GM19025 (cell line): ENCODE measurements around the gene HDGFL3.
"Not testable (repeated sequence)": the region's sequence is repeated elsewhere in the genome, so short reads cannot be mapped to it uniquely, and the experiment has no call there.

Experiments used
- ATAC-seq: cut with Tn5 transposase; IDR thresholded peaks from one replicate; pipeline ENCODE4 v1.9.1; 2021; ENCODE audit warnings: mild to moderate bottlenecking, low read depth, moderate library complexity; ENCODE audit not compliant: unreplicated experiment

The HDGFL3 gene

DNA sequence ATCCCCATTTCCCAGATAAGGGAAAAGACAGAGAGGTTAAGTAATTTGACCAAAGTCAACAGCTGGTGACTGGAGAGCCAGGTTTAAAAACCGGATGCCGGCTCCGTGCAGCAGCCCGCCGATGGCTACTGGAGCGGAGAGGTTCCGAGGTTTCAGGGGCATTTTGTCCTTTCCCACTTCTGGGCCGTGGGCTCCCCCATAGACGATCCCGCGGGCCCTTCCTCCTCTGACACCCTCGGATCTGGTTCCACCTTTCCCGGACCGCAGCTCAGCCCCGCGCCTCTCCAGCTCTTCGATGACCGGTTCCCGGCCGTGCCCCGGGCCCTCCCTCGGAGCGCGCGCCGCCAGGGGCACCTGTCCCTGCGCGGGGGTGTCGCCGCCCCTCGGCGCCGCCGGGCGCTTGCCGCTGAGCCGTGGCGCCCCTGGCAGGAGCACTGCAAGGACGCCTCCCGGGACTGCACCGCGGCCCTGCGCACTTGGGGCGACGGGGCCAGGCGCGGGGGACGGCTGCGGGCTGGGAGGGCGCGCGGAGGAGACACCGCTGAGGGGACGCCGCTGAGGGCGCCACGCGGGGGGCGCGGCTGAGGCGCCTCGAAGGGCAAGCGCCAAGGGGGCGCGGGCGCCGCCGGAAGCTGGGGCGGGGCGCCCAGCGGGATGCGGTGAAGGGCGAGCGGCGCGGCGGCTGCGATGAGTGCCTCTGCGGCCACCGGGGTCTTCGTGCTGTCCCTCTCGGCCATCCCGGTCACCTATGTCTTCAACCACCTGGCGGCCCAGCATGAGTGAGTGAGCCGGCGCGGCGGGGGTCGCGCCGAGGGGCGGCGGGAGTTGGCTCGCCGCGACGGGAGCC is 100.4 kb downstream of the HDGFL3 start, which contains the start of gene TM6SF1:
TSS of gene TM6SF1 (plus strand) at position 652 of the 847 bp plus-strand sequence. CDS start at position 688, 36 bp downstream.
- ATAC-seq, result no peak

DNA sequence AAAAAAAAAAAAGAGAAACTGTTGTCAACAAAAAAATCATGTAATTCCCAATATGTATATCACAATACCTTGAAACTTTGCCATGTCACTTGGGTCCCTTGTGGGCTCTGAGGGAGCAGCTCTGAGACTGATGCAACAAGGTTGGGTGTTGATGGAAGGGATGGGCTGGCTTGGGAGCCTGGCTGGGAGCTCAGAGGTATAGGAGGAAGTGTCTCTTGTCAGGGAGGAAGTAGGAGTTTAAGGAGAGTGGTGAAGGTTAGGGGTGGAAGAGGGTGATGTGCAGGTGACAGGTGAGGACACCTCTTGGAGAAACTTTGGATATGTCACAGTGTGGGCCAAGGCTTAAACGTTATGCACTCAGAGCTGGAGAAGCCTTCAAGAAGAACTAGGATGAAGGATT is 102.2 kb downstream of the HDGFL3 start:
- ATAC-seq, result no peak

DNA sequence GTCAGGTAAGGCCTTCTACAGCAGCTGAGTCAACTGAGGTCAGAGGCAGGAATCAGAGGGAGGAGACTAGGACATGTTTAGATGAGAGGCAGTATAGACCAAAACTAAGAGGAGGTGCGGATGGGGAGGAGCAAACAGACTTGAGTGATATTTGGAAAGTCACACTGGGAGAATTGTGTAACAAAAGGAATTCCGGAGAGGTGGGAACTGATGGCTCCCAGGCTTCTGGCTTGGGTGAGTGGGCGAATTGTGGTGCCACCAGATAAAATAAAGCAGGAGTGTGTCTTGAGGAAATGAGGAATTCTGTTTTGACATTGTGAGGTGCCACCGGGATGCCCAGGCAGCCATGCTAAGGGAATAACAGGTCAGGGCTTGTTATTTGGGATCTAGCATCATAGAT is 103.5 kb downstream of the HDGFL3 start:
- ATAC-seq, result no peak

DNA sequence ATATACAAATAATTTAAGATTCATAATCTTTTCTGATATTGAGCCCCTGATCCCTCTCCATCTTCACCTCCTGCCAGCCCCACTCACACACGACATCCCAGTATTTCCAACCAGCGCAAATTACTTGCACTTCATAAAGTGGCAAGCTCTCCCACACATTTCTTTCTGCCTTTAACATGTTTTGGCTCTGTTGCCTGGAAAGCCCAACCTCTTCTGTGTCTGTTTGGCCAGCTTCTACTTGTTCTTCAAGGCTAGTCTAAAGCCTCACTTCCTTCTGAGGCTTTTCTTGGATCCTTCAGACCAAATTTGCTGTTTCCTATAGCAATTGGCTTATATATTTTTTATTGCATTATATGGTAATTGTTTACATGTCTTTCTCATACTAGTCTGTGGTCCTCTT is 105.3 kb downstream of the HDGFL3 start:
- ATAC-seq, result no peak

DNA sequence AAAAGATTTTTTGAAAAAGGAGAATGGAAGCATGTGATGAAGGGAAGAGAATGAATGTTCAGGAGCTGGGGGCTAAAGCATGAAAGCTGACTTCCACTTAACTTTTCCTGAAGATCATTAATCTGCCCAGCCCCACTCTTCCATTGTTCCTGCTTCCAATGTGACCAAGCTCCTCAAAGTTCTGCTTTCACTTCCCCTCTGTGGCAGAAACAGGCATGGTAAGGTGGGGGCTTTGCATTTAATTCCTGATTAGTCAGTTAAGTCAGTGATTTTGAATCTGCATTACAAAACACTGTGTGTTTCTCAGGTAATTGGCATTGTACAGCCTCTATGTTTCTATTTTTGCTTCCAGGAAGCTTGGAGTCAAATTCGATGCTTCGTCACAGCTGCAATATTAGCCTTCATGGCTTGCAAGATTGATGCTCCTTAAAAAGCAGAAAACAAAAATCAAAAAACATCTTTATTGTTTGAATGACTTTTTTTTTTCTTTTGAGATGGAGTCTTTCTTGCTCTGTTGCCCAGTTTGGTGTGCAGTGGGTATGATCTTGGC is 107.5 kb downstream of the HDGFL3 start:
- no peak for ATAC-seq

GRCh38 chr15:83099290-83099689 is 108.3 kb downstream of the HDGFL3 start:
- ATAC-seq, result no peak

GRCh38 chr15:83098079-83098478 is 109.5 kb downstream of the HDGFL3 start:
- no peak for ATAC-seq

GRCh38 chr15:83094583-83094982 is 113.0 kb downstream of the HDGFL3 start:
- no peak for ATAC-seq

DNA sequence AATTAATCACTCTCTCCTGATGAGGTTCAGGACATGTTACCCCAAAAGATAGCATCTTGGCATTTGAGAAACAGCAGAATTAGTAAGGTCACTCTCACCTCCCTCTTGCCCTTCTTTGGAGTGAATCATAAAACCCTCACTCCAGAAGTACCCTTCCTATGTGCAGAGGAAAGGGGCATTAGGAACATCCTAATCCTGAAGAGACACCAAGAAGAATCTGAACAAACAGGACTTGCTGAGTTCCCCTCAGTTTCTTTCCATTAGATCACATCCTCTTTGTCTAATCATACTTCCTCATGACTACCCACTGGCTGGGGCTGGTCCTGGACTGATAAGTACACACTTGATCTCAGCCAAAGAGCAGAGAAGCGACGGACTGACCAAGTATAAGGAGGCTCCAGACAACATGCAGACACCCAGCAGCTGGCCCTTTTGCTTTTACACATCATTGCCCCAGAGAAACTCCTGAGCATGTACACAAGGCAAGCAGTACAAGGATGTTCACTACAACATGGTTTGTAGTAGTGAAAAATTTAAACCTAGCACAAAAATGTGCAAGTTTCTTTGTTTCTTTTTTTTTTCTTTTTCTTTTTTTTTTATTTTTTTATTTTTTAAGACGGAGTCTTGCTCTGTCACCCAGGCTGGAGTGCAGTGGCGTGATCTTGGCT is 115.2 kb downstream of the HDGFL3 start:
- no peak for ATAC-seq

DNA sequence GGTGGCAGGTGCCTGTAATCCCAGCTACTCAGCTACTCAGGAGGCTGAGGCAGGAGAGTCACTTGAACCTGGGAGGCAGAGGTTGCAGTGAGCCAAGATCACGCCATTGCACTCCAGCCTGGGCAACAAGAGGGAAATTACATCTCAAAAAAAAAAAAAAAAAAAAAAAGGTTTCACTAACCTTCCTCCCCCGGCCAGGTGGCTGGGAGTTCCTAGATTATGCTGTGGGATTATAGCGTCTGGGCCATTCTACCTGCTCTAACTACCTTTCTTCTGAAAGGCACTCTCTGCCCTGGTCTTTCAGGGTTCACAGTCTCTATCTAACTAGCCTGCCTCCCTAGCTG is 115.7 kb downstream of the HDGFL3 start:
- ATAC-seq, result not testable (repeated sequence)

- ATAC-seq, result no peak
Measured at GRCh38 chr15:83090465-83090864, 117.2 kb downstream of the HDGFL3 start.

GRCh38 chr15:83088876-83089275 is 118.7 kb downstream of the HDGFL3 start:
- ATAC-seq, result no peak

DNA sequence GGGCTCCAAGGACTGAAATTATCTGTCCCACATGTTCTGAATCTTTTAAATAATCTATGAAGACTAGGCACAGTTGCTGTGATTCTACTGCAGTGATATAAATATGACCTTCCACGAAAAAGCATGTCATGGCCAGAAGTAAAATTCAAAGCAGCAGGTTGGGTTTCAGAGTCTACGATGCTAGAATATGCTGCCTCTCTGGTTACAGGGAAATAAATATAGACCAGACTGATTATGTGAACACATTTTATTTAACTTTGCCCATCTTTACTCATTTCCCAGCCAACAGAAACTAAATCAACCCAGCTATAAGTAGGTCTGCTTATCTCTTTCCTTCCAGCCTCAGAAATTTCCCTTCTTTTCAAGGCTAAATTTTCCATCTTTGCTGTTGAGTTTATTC is 120.0 kb downstream of the HDGFL3 start:
- no peak for ATAC-seq

- ATAC-seq, result not testable (repeated sequence)
Measured at GRCh38 chr15:83085864-83086552, 121.6 kb downstream of the HDGFL3 start.

DNA sequence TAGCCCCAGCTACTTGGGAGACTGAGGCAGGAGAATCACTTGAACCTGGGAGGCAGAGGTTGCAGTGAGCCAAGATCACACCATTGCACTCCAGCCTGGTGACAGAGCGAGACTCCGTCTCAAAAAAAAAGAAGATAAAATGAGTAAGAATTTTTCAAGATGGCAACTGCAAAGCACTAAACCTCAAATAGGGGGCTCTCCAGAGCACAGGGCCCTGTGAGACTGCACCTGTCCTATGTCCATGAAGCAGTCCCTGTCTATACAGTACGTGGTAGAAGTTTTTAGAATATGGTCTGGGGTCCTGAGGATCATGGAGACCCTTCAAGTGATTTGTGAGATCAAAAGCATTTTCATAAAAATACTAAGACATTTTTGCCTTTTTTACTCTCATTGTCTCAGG is 122.2 kb downstream of the HDGFL3 start:
- ATAC-seq, result not testable (repeated sequence)

GRCh38 chr15:83082730-83083386 is 124.8 kb downstream of the HDGFL3 start:
- no peak for ATAC-seq

DNA sequence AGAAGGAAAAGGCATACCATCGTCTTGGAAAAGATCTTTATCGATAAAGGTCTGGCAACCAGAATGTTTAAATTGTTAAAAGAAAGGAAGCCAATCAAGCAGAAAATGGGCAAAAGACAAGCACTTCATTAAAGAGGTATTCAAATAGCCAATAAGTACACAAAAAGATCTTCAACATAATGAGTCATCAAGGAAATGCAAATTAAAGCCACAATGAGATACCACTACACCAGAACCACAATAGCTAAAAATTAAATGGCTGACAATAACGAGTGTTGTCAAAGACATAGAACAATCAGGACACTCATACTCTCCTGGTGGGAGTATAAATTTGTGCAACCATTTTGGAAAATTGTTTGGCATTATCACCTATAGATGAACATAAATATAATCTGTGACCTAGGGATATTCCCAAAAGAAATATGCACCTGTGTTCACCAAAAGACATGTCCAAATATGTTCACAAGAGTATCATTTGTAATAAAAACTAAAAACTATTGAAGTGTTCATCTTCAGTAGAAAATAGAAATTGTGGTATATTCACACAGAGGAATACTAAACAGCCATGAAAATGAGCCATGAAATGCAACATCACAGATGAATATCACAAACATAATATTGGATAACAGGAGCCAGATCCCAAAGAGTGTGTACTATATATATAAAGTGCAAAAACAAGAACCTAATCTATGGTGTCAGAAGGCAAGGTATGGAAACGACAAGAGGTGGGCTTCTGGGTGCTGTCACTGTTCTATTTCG is 126.2 kb downstream of the HDGFL3 start:
- no peak for ATAC-seq

DNA sequence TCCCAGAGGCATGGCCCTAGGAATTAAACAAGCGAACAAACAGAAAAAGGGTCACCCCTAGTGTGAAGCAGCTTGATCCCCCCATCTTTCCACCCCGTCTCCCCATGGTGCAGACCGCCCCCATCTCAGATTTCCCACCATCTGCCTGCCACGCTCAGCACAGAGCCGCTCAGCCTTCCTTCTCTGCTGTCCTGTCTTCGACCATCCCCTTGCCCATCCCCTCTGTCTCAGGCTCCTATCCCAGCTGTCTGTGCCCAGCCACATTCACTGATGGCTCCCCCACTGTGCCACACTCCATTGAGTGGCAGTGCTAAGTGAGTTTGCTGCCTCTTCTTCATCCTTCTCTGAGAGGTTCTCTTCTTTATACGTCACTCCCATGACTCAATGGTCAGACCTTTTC is 128.9 kb downstream of the HDGFL3 start:
- ATAC-seq, result no peak
